Measurements from ENCODE around the gene TACR1. TPM values are rescaled to one million over a fixed set of nuclear protein-coding genes. Genes with fewer than 3 reads are reported as not detected.
A peak's percentile ranks its signal among the peaks of the same experiment; 100 is the strongest.

TACR1 gene
- total RNA-seq, 1 donor from 2014 or later: not detected

- no peak for DNase-seq (ENCODE audit: low read depth in 2 of 2)
Measured at GRCh38 chr2:75023666-75024455, 175.5 kb downstream of the TACR1 start.

GRCh38 chr2:75022516-75022915 lies 176.8 kb downstream of the TACR1 start:
- DNase-seq (ENCODE audit: low read depth in 2 of 2): no peak

- DNase-seq (ENCODE audit: low read depth in 2 of 2): no peak
Measured at GRCh38 chr2:75021672-75022071, 177.6 kb downstream of the TACR1 start.

- no peak for DNase-seq (ENCODE audit: low read depth in 2 of 2)
Measured at GRCh38 chr2:75020476-75020875, 178.8 kb downstream of the TACR1 start.

- no peak for DNase-seq (ENCODE audit: low read depth in 2 of 2)
Measured at GRCh38 chr2:75019790-75020189, 179.5 kb downstream of the TACR1 start.

- no peak for DNase-seq (ENCODE audit: low read depth in 2 of 2)
Measured at GRCh38 chr2:75018162-75018561, 181.2 kb downstream of the TACR1 start.

GRCh38 chr2:75012080-75012479 lies 187.2 kb downstream of the TACR1 start:
- no peak for DNase-seq (ENCODE audit: low read depth in 2 of 2)

GRCh38 chr2:75010571-75010970 lies 188.7 kb downstream of the TACR1 start:
- DNase-seq (ENCODE audit: low read depth in 2 of 2): no peak

GRCh38 chr2:75007819-75008218 lies 191.5 kb downstream of the TACR1 start:
- no peak for DNase-seq (ENCODE audit: low read depth in 2 of 2)

GRCh38 chr2:75007061-75007460 lies 192.3 kb downstream of the TACR1 start:
- DNase-seq (ENCODE audit: low read depth in 2 of 2): no peak

- DNase-seq (ENCODE audit: low read depth in 2 of 2): no peak
Measured at GRCh38 chr2:75006041-75006440, 193.3 kb downstream of the TACR1 start.

GRCh38 chr2:75003773-75004172 lies 195.5 kb downstream of the TACR1 start:
- DNase-seq (ENCODE audit: low read depth in 2 of 2): peak in 1 of 2 donors; percentile 7

- no peak for DNase-seq (ENCODE audit: low read depth in 2 of 2)
Measured at GRCh38 chr2:75003276-75003675, 196.0 kb downstream of the TACR1 start.

GRCh38 chr2:75002007-75002406 lies 197.3 kb downstream of the TACR1 start:
- no peak for DNase-seq (ENCODE audit: low read depth in 2 of 2)

- DNase-seq (ENCODE audit: low read depth in 2 of 2): no peak
Measured at GRCh38 chr2:74999468-74999867, 199.9 kb downstream of the TACR1 start.

Other genes starting within 250 kb of the TACR1 start
- 20.0 and 30.0 TPM in 2 replicates for gene POLE4, start 240.9 kb downstream of the TACR1 start, total RNA-seq